Glutamatergic neuron (in vitro differentiated cells): Measurements from ENCODE around the gene ANKRD63. TPM values are rescaled to one million over a fixed set of nuclear protein-coding genes. Genes with fewer than 3 reads are reported as not detected.

Experiments used
- DNase-seq: peaks from one replicate; pipeline ENCODE4 v3.0.0; 2022
- H3K27ac Mint-ChIP-seq: one replicate; pipeline ENCODE4 v1.8.0; 2020; ENCODE audit warnings: mild to moderate bottlenecking, mixed read lengths, inconsistent platforms; ENCODE audit not compliant: unreplicated experiment
- H3K27me3 Mint-ChIP-seq: one replicate; pipeline ENCODE4 v1.8.0; 2020; ENCODE audit warnings: mild to moderate bottlenecking, moderate library complexity, mixed read lengths, inconsistent platforms; ENCODE audit not compliant: unreplicated experiment
- H3K36me3 Mint-ChIP-seq: one replicate; pipeline ENCODE4 v1.8.0; 2020; ENCODE audit warnings: mild to moderate bottlenecking, mixed read lengths, inconsistent platforms; ENCODE audit not compliant: unreplicated experiment
- H3K4me1 Mint-ChIP-seq: one replicate; pipeline ENCODE4 v1.8.0; 2020; ENCODE audit warnings: mild to moderate bottlenecking, low read depth, mixed read lengths, inconsistent platforms; ENCODE audit not compliant: unreplicated experiment
- H3K4me3 Mint-ChIP-seq: one replicate; pipeline ENCODE4 v1.8.0; 2020; ENCODE audit warnings: mild to moderate bottlenecking, mixed read lengths, inconsistent platforms; ENCODE audit not compliant: unreplicated experiment
- H3K9me3 Mint-ChIP-seq: one replicate; pipeline ENCODE4 v1.8.0; 2020; ENCODE audit warnings: mild to moderate bottlenecking, moderate library complexity, mixed read lengths, inconsistent platforms; ENCODE audit not compliant: unreplicated experiment
- total RNA-seq: library from RNA; stranded (reverse); fragmentation: NEBNext Ultra II Directional; extraction: Animal tissue kit (Norgen Biotek cat#: 25700); gene quantifications from one replicate; pipeline ENCODE4 v1.2.1, GENCODE V29; 2021; ENCODE audit not compliant: unreplicated experiment
- TF ChIP-seq, protein P1 (sequence below): fragments of 200-600 bp; sonication (generic); IDR thresholded peaks from one replicate; pipeline ENCODE4 v1.5.0; 2021; ENCODE audit not compliant: partially characterized antibody, unreplicated experiment

The ANKRD63 gene
- total RNA-seq, 1 donor from 2014 or later: not detected

DNA sequence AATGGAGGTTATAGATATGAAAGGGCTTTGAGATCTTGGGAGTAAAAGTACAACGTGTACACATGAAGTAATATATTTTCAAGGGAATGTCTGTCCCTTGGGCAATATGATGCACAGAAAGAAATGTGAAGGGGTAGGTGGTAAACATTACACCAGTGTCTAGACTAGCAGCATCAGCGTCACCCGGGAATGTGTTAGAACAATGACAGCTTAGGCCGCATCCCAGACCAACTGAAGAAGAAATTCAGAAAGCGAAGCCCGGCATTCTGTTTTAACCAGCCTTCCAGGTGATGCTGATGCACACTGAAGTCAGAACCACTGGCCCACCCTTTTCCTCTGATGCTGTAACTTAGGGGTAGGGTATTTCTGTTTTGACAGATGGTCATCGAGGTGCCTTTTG lies 46.9 kb upstream of the ANKRD63 start:
- TF ChIP-seq, protein P1, sequence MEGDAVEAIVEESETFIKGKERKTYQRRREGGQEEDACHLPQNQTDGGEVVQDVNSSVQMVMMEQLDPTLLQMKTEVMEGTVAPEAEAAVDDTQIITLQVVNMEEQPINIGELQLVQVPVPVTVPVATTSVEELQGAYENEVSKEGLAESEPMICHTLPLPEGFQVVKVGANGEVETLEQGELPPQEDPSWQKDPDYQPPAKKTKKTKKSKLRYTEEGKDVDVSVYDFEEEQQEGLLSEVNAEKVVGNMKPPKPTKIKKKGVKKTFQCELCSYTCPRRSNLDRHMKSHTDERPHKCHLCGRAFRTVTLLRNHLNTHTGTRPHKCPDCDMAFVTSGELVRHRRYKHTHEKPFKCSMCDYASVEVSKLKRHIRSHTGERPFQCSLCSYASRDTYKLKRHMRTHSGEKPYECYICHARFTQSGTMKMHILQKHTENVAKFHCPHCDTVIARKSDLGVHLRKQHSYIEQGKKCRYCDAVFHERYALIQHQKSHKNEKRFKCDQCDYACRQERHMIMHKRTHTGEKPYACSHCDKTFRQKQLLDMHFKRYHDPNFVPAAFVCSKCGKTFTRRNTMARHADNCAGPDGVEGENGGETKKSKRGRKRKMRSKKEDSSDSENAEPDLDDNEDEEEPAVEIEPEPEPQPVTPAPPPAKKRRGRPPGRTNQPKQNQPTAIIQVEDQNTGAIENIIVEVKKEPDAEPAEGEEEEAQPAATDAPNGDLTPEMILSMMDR: no peak
- no peak for DNase-seq
- H3K36me3 Mint-ChIP-seq: peaks cover 4% of the 10 kb centered on the region
- H3K4me1 Mint-ChIP-seq: peaks cover 67% of the 10 kb centered on the region
- H3K27ac Mint-ChIP-seq: no peak overlapping the region
- H3K9me3 Mint-ChIP-seq: peaks cover 15% of the 10 kb centered on the region
- H3K4me3 Mint-ChIP-seq: no peak overlapping the region
- peaks cover 9% of the 10 kb centered on the region for H3K27me3 Mint-ChIP-seq

DNA sequence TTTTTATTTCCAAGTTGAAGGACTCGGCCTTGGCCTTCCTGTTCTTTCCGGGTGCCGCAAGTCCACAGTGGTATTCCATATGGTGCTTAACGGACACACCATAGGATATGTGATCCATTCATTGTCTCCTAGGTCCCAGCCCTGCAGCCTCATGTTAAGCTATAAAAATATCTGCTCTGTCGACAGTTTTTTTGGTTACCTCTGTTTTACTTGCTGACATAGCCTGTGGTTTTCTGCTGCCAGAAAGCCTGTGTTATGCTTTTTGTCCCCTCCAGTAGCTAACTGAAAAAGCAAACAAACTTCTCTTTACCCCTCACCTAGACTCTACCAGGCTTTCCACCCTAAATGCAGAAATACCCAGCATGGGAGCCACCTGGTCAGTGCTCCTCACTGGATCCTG lies 45.9 kb upstream of the ANKRD63 start:
- TF ChIP-seq, protein P1: no peak
- Mint-ChIP-seq H3K36me3 (peaks cover 4% of the 10 kb centered on the region), H3K27ac (no peak overlapping the region), H3K4me1 (peaks cover 64% of the 10 kb centered on the region), H3K9me3 (peaks cover 14% of the 10 kb centered on the region), H3K4me3 (peak overlapping the region; percentile 46), H3K27me3 (peaks cover 7% of the 10 kb centered on the region)
- no peak for DNase-seq

DNA sequence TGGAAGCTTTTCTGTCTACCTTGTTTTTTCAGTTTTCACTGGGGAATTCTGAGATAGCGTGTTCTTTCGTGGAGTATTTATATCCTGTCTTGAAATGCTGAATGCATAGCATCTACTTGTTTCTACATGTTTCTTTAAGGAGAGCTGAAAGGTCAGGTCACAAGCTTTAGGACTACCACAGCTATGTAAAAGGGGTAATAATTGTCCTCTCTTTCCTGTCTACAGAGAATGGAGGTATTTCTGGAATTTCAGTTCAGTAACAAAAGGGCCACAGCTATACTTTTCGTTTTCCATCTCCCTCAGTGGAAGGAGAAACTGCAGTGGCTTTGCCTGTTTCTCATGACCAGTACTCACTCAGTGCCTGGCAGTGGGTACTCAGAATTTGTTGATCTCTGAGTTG lies 45.3 kb upstream of the ANKRD63 start:
- Mint-ChIP-seq H3K27me3 (peaks cover 5% of the 10 kb centered on the region), H3K9me3 (peaks cover 14% of the 10 kb centered on the region), H3K4me3 (peak overlapping the region; percentile 43), H3K27ac (peak overlapping the region; percentile 12), H3K36me3 (peaks cover 4% of the 10 kb centered on the region), H3K4me1 (peaks cover 61% of the 10 kb centered on the region)
- TF ChIP-seq, protein P1: no peak
- no peak for DNase-seq

DNA sequence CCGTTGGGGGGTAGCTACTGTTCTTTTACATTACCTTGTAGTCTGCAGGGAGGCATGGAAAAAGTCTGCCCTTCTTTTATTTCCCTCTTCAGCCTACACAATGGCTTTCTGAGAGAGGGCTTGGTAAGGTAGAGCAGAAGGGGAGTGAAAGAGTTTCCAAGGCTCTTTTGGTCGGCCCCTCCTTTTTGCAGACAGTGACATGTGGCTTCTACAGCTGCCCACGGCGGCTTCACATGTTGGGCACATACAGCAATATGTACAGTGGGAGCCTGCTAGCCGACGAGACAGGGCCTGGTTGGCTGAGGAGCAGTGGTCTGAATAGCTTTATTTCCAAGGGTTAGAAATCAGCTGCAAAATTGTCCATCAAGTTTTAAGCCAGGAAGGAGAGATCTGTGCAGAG lies 44.6 kb upstream of the ANKRD63 start:
- H3K9me3 Mint-ChIP-seq: peaks cover 9% of the 10 kb centered on the region
- peak overlapping the region; percentile 84 for H3K27ac Mint-ChIP-seq
- H3K4me1 Mint-ChIP-seq: peaks cover 57% of the 10 kb centered on the region
- peak overlapping the region; percentile 43 for H3K4me3 Mint-ChIP-seq
- H3K27me3 Mint-ChIP-seq: peaks cover 1% of the 10 kb centered on the region
- no peaks in the 10 kb centered on the region for H3K36me3 Mint-ChIP-seq
- TF ChIP-seq, protein P1: no peak
- DNase-seq: no peak

DNA sequence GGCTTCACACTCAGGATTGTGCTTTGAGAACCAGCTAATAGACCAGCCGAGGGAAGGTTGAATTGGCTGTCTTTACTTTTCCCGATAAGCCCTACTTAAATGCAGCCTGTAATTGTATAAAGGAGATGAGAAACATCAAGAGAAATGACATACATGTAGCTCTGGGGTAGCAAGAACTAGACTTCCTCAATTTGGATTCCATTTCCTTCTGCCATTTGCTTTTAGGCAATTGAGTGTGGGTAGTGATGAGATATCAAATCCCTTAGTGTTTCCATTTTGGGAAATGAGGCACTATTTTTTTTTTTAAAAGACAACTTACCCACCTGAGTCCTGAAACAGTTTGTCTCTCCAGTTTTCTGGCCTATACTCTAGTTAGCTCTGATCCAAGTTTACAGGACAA lies 42.8 kb upstream of the ANKRD63 start:
- Mint-ChIP-seq H3K9me3 (peaks cover 10% of the 10 kb centered on the region), H3K27ac (no peak overlapping the region), H3K4me1 (peaks cover 56% of the 10 kb centered on the region), H3K27me3 (peaks cover 6% of the 10 kb centered on the region), H3K4me3 (no peak overlapping the region), H3K36me3 (no peaks in the 10 kb centered on the region)
- TF ChIP-seq, protein P1: no peak
- DNase-seq: no peak
